K562 (cell line): ENCODE data around the gene RASL11A. TPM values are rescaled to one million over a fixed set of nuclear protein-coding genes. Genes with fewer than 3 reads are reported as not detected.

Experiments used
- CBX1 ChIP-seq: sonication (generic); IDR thresholded peaks from 2 replicates; pipeline ENCODE4 v1.6.1; 2016; ENCODE audit warnings: antibody characterized with exemption, low read depth, mild to moderate bottlenecking
- CREB1 ChIP-seq, 2 experiments: sonication (generic) in 1 of 2; formaldehyde crosslinking in 1 of 2; IDR thresholded peaks; 2 replicates each; pipeline versions ENCODE4 v1.6.1 to v1.8.0; 2012 to 2022; ENCODE audit warnings: inconsistent platforms in 1 of 2, mild to moderate bottlenecking in 1 of 2, missing genetic modification reagents in 1 of 2, moderate library complexity in 1 of 2
- KDM2B ChIP-seq: fragments of 250-450 bp; sonication (Bioruptor Pico); IDR thresholded peaks from 2 replicates; pipeline ENCODE4 v1.8.0; 2021; ENCODE audit warnings: mild to moderate bottlenecking, moderate library complexity
- LARP7 ChIP-seq: fragments of 450-650 bp; IDR thresholded peaks from 2 replicates; pipeline ENCODE4 v1.6.1; 2016
- MAZ ChIP-seq, 2 experiments: fragments of 450-650 bp in 1 of 2; sonication (generic) in 1 of 2; formaldehyde crosslinking; IDR thresholded peaks in 1 of 2; conservative IDR thresholded peaks in 1 of 2; 2 replicates each; pipeline versions ENCODE4 v1.4.0 to v1.5.0; 2020; ENCODE audit warnings: mild to moderate bottlenecking in 1 of 2, missing genetic modification reagents in 1 of 2
- MEIS2 ChIP-seq: fragments of 450-650 bp; IDR thresholded peaks from 2 replicates; pipeline ENCODE4 v1.6.1; 2014; ENCODE audit warnings: mild to moderate bottlenecking; ENCODE audit not compliant: partially characterized antibody
- NCOR1 ChIP-seq: fragments of 450-650 bp; IDR thresholded peaks from 2 replicates; pipeline ENCODE4 v1.6.1; 2016; ENCODE audit warnings: mild to moderate bottlenecking, moderate library complexity
- SIN3B ChIP-seq: fragments of 450-650 bp; IDR thresholded peaks from 2 replicates; pipeline ENCODE4 v1.6.1; 2017; ENCODE audit warnings: low read depth, mild to moderate bottlenecking, moderate library complexity
- SMAD1 ChIP-seq: fragments of 150-350 bp; IDR thresholded peaks from 2 replicates; pipeline ENCODE4 v1.6.1; 2014; ENCODE audit warnings: low read length, low read depth; ENCODE audit not compliant: partially characterized antibody
- SMAD2 ChIP-seq: fragments of 150-350 bp; IDR thresholded peaks from 2 replicates; pipeline ENCODE4 v1.6.1; 2014; ENCODE audit warnings: low read depth, mild to moderate bottlenecking, low read length
- YY1 ChIP-seq, 3 experiments: IDR thresholded peaks; 2 replicates each; pipeline ENCODE4 v1.6.1; 2011; ENCODE audit warnings: low read length in 2 of 3, mild to moderate bottlenecking in 2 of 3, moderate library complexity in 2 of 3, borderline replicate concordance in 1 of 3, control low read depth in 1 of 3, low read depth in 1 of 3; ENCODE audit not compliant: insufficient read depth in 3 of 3, insufficient replicate concordance in 2 of 3, control insufficient read depth in 1 of 3, insufficient read length in 1 of 3; ENCODE audit errors: extremely low read depth in 1 of 3
- ZFX ChIP-seq: sonication (generic); formaldehyde crosslinking; IDR thresholded peaks from 2 replicates; pipeline ENCODE4 v1.8.0; 2022; ENCODE audit warnings: mild to moderate bottlenecking, missing genetic modification reagents, moderate library complexity
- ZNF232 ChIP-seq: sonication (generic); formaldehyde crosslinking; IDR thresholded peaks from 2 replicates; pipeline ENCODE4 v1.8.0; 2022; ENCODE audit warnings: mild to moderate bottlenecking, missing genetic modification reagents
- polyA plus RNA-seq, 8 experiments: library from polyadenylated mRNA; depleted of rRNA in 4 of 8; stranded (reverse) in 5 of 8; unstranded in 3 of 8; fragments of >200 nt; fragmentation: Nextera tagmentation in 2 of 8; fragmentation: Illumina TruSeq in 1 of 8; extraction: Ambion mirVana in 2 of 8; extraction: Trizol in 1 of 8; gene quantifications; 2 replicates each; pipeline versions ENCODE4 v1.2.1 to v1.2.3, GENCODE V29; 2011 to 2014; ENCODE audit warnings: inconsistent platforms in 1 of 8, missing spikeins in 1 of 8
- total RNA-seq, 7 experiments: library from RNA; depleted of rRNA in 6 of 7; stranded (reverse); fragments of >200 nt in 6 of 7; fragmentation: Illumina TruSeq in 2 of 7; extraction: Trizol in 2 of 7; gene quantifications; 2 replicates each; pipeline versions ENCODE4 v1.2.1 to v1.2.3, GENCODE V29; 2011 to 2021; ENCODE audit warnings: low replicate concordance in 1 of 7
- TF ChIP-seq, protein P1 (sequence below): fragments of 450-650 bp; IDR thresholded peaks from 2 replicates; pipeline ENCODE4 v1.7.1; 2018; ENCODE audit warnings: mild to moderate bottlenecking, low read depth; ENCODE audit not compliant: partially characterized antibody
- TF ChIP-seq, protein P2 (sequence below): fragments of 450-650 bp; IDR thresholded peaks from 2 replicates; pipeline ENCODE4 v1.6.1; 2016; ENCODE audit warnings: antibody characterized with exemption
- TF ChIP-seq, protein P3 (sequence below): fragments of 450-650 bp; IDR thresholded peaks from 2 replicates; pipeline ENCODE4 v1.6.1; 2016

Gene RASL11A
- total and polyA plus RNA-seq, 9 of the 15 experiments (the other 6 are each of a cell fraction or from before 2014, with no cell fraction given), result 0.11 to 2.2 (median 1.5) TPM; not detected in 1

DNA sequence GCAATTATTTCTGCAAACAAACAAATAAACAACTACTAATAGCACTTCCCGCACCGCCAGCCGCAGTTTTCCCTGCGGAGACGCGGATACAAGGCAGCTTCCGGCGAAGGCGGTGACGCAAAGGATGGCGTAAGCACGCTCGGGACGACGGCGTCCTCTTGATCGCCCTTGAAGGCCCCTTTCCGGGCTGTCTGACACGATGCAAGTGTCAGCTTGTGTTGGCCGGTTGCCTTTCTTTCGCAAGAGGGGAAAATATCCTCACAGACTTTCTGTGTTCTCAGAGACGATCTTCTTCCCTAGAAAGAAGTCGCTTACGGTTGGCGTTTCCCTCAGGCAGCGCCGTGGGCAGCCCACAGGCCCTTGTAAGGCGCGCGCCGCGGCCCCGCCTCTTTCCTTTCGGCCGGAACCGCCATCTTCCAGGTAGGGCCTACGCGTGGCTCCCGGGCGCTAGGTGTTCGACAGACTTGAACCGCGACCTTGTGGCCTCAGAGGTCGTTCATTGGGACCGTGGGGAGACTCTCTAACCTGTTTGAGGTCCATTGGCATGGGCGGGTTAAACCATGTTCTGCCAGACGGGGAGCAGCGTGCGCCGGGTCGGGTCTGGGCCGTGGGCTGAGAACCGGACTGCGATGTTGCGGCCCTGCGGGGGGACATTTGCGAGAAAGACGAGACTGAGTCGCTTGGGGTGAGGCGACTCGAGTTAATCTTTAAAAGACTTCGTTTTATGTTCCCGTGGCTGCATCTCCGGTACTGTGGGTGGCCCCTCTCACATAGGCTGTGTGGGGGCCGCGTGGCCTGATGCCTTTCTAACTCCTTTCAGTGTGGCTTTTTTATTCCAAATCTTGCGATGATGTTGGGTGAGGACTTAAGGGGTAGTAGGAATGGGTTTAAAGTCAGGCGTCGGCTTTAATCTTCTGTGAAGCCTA, 19.2 kb upstream of the RASL11A start, which contains the start of gene RPL21 (continued):
- TF ChIP-seq MEIS2 (peak; percentile 64), NCOR1 (peak; percentile 9; the same call in 1 of the 2 replicates), YY1 (IDR thresholded peaks at IDR 0.05; ENCODE audit: borderline replicate concordance in 1 of 3, control insufficient read depth in 1 of 3, extremely low read depth in 1 of 3, insufficient read depth in 3 of 3, insufficient read length in 1 of 3, insufficient replicate concordance in 2 of 3, low read depth in 1 of 3, low read length in 2 of 3) (peak in 2 of 3 experiments; percentile 87 to 91), SMAD1 (peak; percentile 6), ZFX (CRISPR knock-in tag) (peak; percentile 98), ZNF232 (no peak), KDM2B (CRISPR knock-in tag) (no peak), CBX1 (0 out of 2 replicates have a peak, but pooled peaks have one; percentile 62), SMAD2 (no peak), SIN3B (0 out of 2 replicates have a peak, but pooled peaks have one; percentile 35), CREB1 (IDR thresholded peaks at IDR 0.05) (peak; percentile 92), CREB1 (CRISPR knock-in tag; IDR thresholded peaks at IDR 0.05) (peak; percentile 93), LARP7 (no peak), MAZ (CRISPR knock-in tag; conservative IDR thresholded peaks at IDR 0.05 in 1 of 2, IDR thresholded peaks at IDR 0.05 in 1 of 2) (peak; percentile 65 to 67; a peak in 3 of 4 replicates)
- TF ChIP-seq, protein P1, sequence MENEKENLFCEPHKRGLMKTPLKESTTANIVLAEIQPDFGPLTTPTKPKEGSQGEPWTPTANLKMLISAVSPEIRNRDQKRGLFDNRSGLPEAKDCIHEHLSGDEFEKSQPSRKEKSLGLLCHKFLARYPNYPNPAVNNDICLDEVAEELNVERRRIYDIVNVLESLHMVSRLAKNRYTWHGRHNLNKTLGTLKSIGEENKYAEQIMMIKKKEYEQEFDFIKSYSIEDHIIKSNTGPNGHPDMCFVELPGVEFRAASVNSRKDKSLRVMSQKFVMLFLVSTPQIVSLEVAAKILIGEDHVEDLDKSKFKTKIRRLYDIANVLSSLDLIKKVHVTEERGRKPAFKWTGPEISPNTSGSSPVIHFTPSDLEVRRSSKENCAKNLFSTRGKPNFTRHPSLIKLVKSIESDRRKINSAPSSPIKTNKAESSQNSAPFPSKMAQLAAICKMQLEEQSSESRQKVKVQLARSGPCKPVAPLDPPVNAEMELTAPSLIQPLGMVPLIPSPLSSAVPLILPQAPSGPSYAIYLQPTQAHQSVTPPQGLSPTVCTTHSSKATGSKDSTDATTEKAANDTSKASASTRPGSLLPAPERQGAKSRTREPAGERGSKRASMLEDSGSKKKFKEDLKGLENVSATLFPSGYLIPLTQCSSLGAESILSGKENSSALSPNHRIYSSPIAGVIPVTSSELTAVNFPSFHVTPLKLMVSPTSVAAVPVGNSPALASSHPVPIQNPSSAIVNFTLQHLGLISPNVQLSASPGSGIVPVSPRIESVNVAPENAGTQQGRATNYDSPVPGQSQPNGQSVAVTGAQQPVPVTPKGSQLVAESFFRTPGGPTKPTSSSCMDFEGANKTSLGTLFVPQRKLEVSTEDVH, result peak; percentile 58
- TF ChIP-seq, protein P2, sequence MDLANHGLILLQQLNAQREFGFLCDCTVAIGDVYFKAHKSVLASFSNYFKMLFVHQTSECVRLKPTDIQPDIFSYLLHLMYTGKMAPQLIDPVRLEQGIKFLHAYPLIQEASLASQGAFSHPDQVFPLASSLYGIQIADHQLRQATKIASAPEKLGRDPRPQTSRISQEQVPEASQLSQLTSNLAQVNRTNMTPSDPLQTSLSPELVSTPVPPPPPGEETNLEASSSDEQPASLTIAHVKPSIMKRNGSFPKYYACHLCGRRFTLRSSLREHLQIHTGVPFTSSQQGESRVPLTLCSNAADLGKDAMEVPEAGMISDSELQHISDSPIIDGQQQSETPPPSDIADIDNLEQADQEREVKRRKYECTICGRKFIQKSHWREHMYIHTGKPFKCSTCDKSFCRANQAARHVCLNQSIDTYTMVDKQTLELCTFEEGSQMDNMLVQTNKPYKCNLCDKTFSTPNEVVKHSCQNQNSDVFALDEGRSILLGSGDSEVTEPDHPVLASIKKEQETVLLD, result peak; percentile 80; the same call in 1 of the 2 replicates
- TF ChIP-seq, protein P3, sequence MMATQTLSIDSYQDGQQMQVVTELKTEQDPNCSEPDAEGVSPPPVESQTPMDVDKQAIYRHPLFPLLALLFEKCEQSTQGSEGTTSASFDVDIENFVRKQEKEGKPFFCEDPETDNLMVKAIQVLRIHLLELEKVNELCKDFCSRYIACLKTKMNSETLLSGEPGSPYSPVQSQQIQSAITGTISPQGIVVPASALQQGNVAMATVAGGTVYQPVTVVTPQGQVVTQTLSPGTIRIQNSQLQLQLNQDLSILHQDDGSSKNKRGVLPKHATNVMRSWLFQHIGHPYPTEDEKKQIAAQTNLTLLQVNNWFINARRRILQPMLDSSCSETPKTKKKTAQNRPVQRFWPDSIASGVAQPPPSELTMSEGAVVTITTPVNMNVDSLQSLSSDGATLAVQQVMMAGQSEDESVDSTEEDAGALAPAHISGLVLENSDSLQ, result peak; percentile 81
